Measurements from ENCODE around the gene QRFP. TPM values are rescaled to one million over a fixed set of nuclear protein-coding genes. Genes with fewer than 3 reads are reported as not detected.

QRFP gene
- polyA plus RNA-seq, 1 of the 3 experiments (the other 2 are of a cell fraction), result not detected

DNA sequence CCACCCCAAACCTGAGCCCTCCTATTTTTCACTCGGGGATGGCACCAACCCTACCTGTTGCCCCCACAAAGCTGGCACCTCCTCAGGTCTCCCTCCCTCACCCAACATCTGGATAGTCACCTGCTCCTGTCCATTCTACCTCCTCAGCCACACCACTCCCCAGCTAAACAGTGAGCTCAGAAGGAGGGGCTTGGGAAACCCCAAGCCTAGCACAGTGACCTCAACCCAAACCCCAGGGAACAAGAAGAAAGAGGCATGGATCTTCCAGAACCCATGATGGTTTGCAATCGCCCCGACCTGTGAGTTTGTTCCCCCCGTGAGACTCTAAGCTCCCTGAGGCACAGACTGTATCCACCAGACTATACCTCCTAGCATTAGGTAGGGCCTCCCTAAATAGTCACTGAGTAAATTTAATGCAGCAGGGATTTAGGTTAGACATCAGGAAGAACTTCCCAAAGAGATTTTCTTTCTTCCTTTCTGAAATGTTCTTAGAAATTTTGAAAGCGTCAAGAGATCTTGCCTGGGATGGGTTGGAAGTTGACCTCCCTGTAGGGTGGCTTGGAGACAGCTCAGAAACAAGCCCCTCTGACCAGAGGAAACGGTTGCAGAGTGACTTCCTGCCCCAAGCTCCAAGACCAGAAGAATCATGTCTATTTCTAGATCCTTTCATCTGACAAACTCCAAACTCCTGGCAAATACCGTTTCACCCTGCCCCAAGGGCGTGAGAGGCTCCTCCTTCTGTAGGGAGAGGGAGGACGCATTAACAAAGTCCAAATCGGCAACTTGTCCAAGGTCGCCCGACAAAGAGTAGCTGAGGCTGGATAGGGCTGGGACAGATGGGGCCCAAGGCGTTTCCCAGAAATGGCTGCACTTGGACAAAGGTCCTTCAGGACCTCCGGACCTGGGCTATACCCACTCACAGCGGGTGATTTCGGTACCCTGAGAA is 38.4 kb upstream of the QRFP start:
- ChIA-PET CTCF (interaction anchor here (0.6 to 4.4 kb wide), 9 partner anchors 8 to 1252 kb away, joined by 3 to 21 read pairs (median 4); no protein-coding TSS in a partner anchor), POLR2A (no interaction called here)
- H3K4me1 ChIP-seq (ENCODE audit: control insufficient read depth in 1 of 2, insufficient read depth in 2 of 2, low read depth in 1 of 2, low read length in 1 of 2), result peaks cover 4 to 7% of the 10 kb centered on the region in 2 experiments; a peak in 2 of 4 replicates
- H3K9me2 ChIP-seq, result no peaks in the 10 kb centered on the region
- H4K20me1 ChIP-seq (ENCODE audit: insufficient read depth), result no peaks in the 10 kb centered on the region
- peaks cover 11% of the 10 kb centered on the region; the same call in 1 of the 2 replicates for H3K27me3 ChIP-seq (ENCODE audit: insufficient read depth)
- no peaks in the 10 kb centered on the region for H3K9me3 ChIP-seq
- no peak for TF ChIP-seq MEF2A (IDR thresholded peaks at IDR 0.05; ENCODE audit: borderline replicate concordance, low read depth)
- TF ChIP-seq GATA2 (CRISPR knock-in tag; IDR thresholded peaks at IDR 0.05), result no peak
- TF ChIP-seq TAF1 (IDR thresholded peaks at IDR 0.05; ENCODE audit: borderline replicate concordance, low read depth, low read length), result no peak
- TF ChIP-seq ZBTB33 (IDR thresholded peaks at IDR 0.05; ENCODE audit: borderline replicate concordance, low read depth), result no peak
- no peak for TF ChIP-seq FOSL2 (IDR thresholded peaks at IDR 0.05; ENCODE audit: borderline replicate concordance, low read depth)
- no peak for TF ChIP-seq TEAD4 (IDR thresholded peaks at IDR 0.05; ENCODE audit: borderline replicate concordance, insufficient read depth)
- TF ChIP-seq SIN3A (IDR thresholded peaks at IDR 0.05; ENCODE audit: borderline replicate concordance, low read depth, low read length), result no peak
- TF ChIP-seq CHD2 (IDR thresholded peaks at IDR 0.05; ENCODE audit: low read length, partially characterized antibody), result no peak
- TF ChIP-seq POLR2AphosphoS5 (IDR thresholded peaks at IDR 0.05; ENCODE audit: low read depth, low read length), result no peak
- no peak for TF ChIP-seq USF2 (IDR thresholded peaks at IDR 0.05; ENCODE audit: borderline replicate concordance, low read depth, low read length)
- TF ChIP-seq, protein P1, sequence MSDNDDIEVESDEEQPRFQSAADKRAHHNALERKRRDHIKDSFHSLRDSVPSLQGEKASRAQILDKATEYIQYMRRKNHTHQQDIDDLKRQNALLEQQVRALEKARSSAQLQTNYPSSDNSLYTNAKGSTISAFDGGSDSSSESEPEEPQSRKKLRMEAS (IDR thresholded peaks at IDR 0.05; ENCODE audit: low read depth), result no peak
- TF ChIP-seq FOXJ3 (CRISPR knock-in tag; IDR thresholded peaks at IDR 0.05), result no peak
- TF ChIP-seq, protein P2, sequence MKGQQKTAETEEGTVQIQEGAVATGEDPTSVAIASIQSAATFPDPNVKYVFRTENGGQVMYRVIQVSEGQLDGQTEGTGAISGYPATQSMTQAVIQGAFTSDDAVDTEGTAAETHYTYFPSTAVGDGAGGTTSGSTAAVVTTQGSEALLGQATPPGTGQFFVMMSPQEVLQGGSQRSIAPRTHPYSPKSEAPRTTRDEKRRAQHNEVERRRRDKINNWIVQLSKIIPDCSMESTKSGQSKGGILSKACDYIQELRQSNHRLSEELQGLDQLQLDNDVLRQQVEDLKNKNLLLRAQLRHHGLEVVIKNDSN (IDR thresholded peaks at IDR 0.05; ENCODE audit: borderline replicate concordance, low read depth), result no peak
- TF ChIP-seq NFIC (IDR thresholded peaks at IDR 0.05; ENCODE audit: borderline replicate concordance), result no peak
- TF ChIP-seq EZH2phosphoT487 (IDR thresholded peaks at IDR 0.05; ENCODE audit: borderline replicate concordance, low read depth), result no peak
- TF ChIP-seq SMC3 (IDR thresholded peaks at IDR 0.05; ENCODE audit: low read depth, low read length), result no peak
- no peak overlapping the region for H3K27ac ChIP-seq (ENCODE audit: low read depth in 2 of 2, low read length in 1 of 2)
- H3K9ac ChIP-seq, result no peak overlapping the region
- H3K79me2 ChIP-seq (ENCODE audit: insufficient read depth), result no peaks in the 10 kb centered on the region
- no peak overlapping the region for H2AFZ ChIP-seq (ENCODE audit: low read depth)
- no peak overlapping the region for H3K4me2 ChIP-seq
- no peaks in the 10 kb centered on the region for H3K36me3 ChIP-seq (replicated peaks in 1 of 2; ENCODE audit: control insufficient read depth in 1 of 2, insufficient read depth in 2 of 2, low read length in 1 of 2)
- WGBS (ENCODE audit: low lambda C conversion rate), result 68% methylated on average over 15 of the region's 16 CpGs
- no peak overlapping the region for H3K4me3 ChIP-seq (ENCODE audit: low read depth in 2 of 2, low read length in 1 of 2)
- no peak for DNase-seq
- peaks cover 25% of the 10 kb centered on the region for H3F3A ChIP-seq (replicated peaks; ENCODE audit: insufficient read depth)

Data from SK-N-SH (cell line).